Neuronal stem cell (in vitro differentiated cells): ENCODE measurements around the gene DNM1.

ENCODE experiments used
- DNase-seq: peaks from one replicate; pipeline ENCODE4 v3.0.0-alpha.2; 2013; ENCODE audit warnings: low spot score
- H2AFZ ChIP-seq: one replicate; pipeline ENCODE4 v1.6.1; 2013; ENCODE audit warnings: mild to moderate bottlenecking, low read length, inconsistent platforms
- H2AK5ac ChIP-seq: 2 replicates; pipeline ENCODE4 v1.6.1; 2013; ENCODE audit warnings: low read depth, mild to moderate bottlenecking, inconsistent platforms, low read length, moderate library complexity, mixed read lengths
- H2BK120ac ChIP-seq: 2 replicates; pipeline ENCODE4 v1.6.1; 2013; ENCODE audit warnings: low read depth, mild to moderate bottlenecking, inconsistent platforms, low read length, moderate library complexity, mixed read lengths
- H2BK12ac ChIP-seq: one replicate; pipeline ENCODE4 v1.6.1; 2013; ENCODE audit warnings: low read length, inconsistent platforms
- H2BK15ac ChIP-seq: 2 replicates; pipeline ENCODE4 v1.6.1; 2013; ENCODE audit warnings: mild to moderate bottlenecking, low read length, inconsistent platforms, mixed read lengths
- H2BK5ac ChIP-seq: one replicate; pipeline ENCODE4 v1.6.1; 2013; ENCODE audit warnings: inconsistent platforms, mild to moderate bottlenecking, low read length, moderate library complexity
- H3K14ac ChIP-seq: one replicate; pipeline ENCODE4 v1.6.1; 2013; ENCODE audit warnings: low read length, inconsistent platforms
- H3K18ac ChIP-seq: 2 replicates; pipeline ENCODE4 v1.6.1; 2013; ENCODE audit warnings: low read length, inconsistent platforms
- H3K23ac ChIP-seq: 2 replicates; pipeline ENCODE4 v1.6.1; 2013; ENCODE audit warnings: low read depth, mild to moderate bottlenecking, mixed read lengths, low read length, inconsistent platforms; ENCODE audit not compliant: poor library complexity
- H3K27ac ChIP-seq: replicated peaks from 3 replicates; pipeline ENCODE4 v1.5.1; 2013; ENCODE audit warnings: low read length, inconsistent platforms
- H3K27me3 ChIP-seq, 3 experiments: 2 replicates each; pipeline ENCODE4 v1.6.1; 2013; ENCODE audit warnings: low read length in 3 of 3, mild to moderate bottlenecking in 2 of 3, inconsistent platforms in 1 of 3, low read depth in 1 of 3, mixed read lengths in 1 of 3, moderate library complexity in 1 of 3; ENCODE audit not compliant: control insufficient read depth in 3 of 3, insufficient read depth in 3 of 3
- H3K36me3 ChIP-seq, 2 donors: replicated peaks in 1 of 2; 2 replicates each; pipeline ENCODE4 v1.6.1; 2013; ENCODE audit warnings: low read length in 2 of 2; ENCODE audit not compliant: control insufficient read depth in 2 of 2, insufficient read depth in 2 of 2
- H3K4ac ChIP-seq: 2 replicates; pipeline ENCODE4 v1.6.1; 2013; ENCODE audit warnings: inconsistent platforms, mild to moderate bottlenecking, low read length, moderate library complexity
- H3K4me1 ChIP-seq, 2 donors: 1 replicate in 1 of 2; 2 replicates in 1 of 2; pipeline ENCODE4 v1.6.1; 2013; ENCODE audit warnings: low read length in 2 of 2, low read depth in 1 of 2; ENCODE audit not compliant: control insufficient read depth in 2 of 2, insufficient read depth in 1 of 2
- H3K4me2 ChIP-seq: one replicate; pipeline ENCODE4 v1.6.1; 2013; ENCODE audit warnings: mild to moderate bottlenecking, low read length, inconsistent platforms; ENCODE audit not compliant: insufficient read depth, poor library complexity, severe bottlenecking
- H3K4me3 ChIP-seq, 2 donors: 2 replicates each; pipeline ENCODE4 v1.5.1; 2013; ENCODE audit warnings: low read length in 2 of 2, mild to moderate bottlenecking in 2 of 2, inconsistent platforms in 1 of 2, moderate library complexity in 1 of 2
- H3K79me1 ChIP-seq: one replicate; pipeline ENCODE4 v1.6.1; 2013; ENCODE audit warnings: low read depth, mild to moderate bottlenecking, inconsistent platforms, low read length, moderate library complexity
- H3K9ac ChIP-seq: one replicate; pipeline ENCODE4 v1.6.1; 2013; ENCODE audit warnings: mild to moderate bottlenecking, low read depth, low read length, inconsistent platforms; ENCODE audit not compliant: poor library complexity
- H3K9me3 ChIP-seq, 2 donors: replicated peaks in 1 of 2; 2 replicates each; pipeline versions ENCODE3 to v1.6.1; 2013; ENCODE audit warnings: low read length in 2 of 2, mild to moderate bottlenecking in 2 of 2, inconsistent platforms in 1 of 2, low read depth in 1 of 2, mixed read lengths in 1 of 2, moderate library complexity in 1 of 2; ENCODE audit not compliant: control insufficient read depth in 2 of 2, insufficient read depth in 1 of 2
- H4K8ac ChIP-seq: one replicate; pipeline ENCODE4 v1.6.1; 2013; ENCODE audit warnings: low read depth, mild to moderate bottlenecking, inconsistent platforms, low read length, moderate library complexity
- H4K91ac ChIP-seq: one replicate; pipeline ENCODE4 v1.6.1; 2013; ENCODE audit warnings: low read length, low read depth, mild to moderate bottlenecking, inconsistent platforms; ENCODE audit not compliant: poor library complexity
- WGBS, 2 donors: extraction: QIAGEN DNeasy Blood & Tissue Kit; methylation state at CpG; one replicate each; pipeline ENCODE4 v1.1.7; 2013; ENCODE audit warnings: missing lambda C conversion rate in 2 of 2, mixed read lengths in 1 of 2; ENCODE audit not compliant: insufficient read length in 2 of 2, insufficient replicate concordance in 1 of 2; ENCODE audit errors: extremely low coverage in 2 of 2; 5-methylcytosine and 5-hydroxymethylcytosine counted together

DNM1 gene

GRCh38 chr9:128214571-128215490 is 11.7 kb downstream of the DNM1 start:
- WGBS, 2 donors: no CpG with 5 or more reads among the region's 21 CpGs
- peak overlapping the region in 1 of 2 donors; percentile 17 for H3K4me3 ChIP-seq
- no peak overlapping the region for H3K27ac ChIP-seq

GRCh38 chr9:128215491-128216409 is 12.6 kb downstream of the DNM1 start:
- Histone ChIP-seq H3K23ac (no peak overlapping the region), H3K4me3 (no peak overlapping the region), H3K9me3 (no peaks in the 10 kb centered on the region), H3K79me1 (peaks cover 10% of the 10 kb centered on the region), H3K27me3 (no peaks in the 10 kb centered on the region), H2AK5ac (peak overlapping the region; percentile 25), H3K4me1 (peaks cover 14% of the 10 kb centered on the region in 2 donors), H3K18ac (no peak overlapping the region), H3K9ac (no peak overlapping the region), H3K36me3 (peaks cover 13 to 22% of the 10 kb centered on the region in 2 donors), H2BK120ac (no peak overlapping the region), H3K14ac (no peak overlapping the region), H2BK5ac (peak overlapping the region; percentile 66), H3K4me2 (no peak overlapping the region), H2BK12ac (no peak overlapping the region), H4K8ac (no peak overlapping the region), H3K4ac (no peak overlapping the region), H3K27ac (no peak overlapping the region), H2AFZ (peak overlapping the region; percentile 45), H4K91ac (no peak overlapping the region), H2BK15ac (no peak overlapping the region)
- no CpG with 5 or more reads among the region's 10 CpGs for WGBS, 2 donors
- DNase-seq: no peak

More at GRCh38 chr9:128214571-128215490, 11.7 kb downstream of the DNM1 start:
- no peak for DNase-seq
- H3K14ac ChIP-seq: peak overlapping the region; percentile 71
- H3K18ac ChIP-seq: peak overlapping the region; percentile 48
- H4K8ac ChIP-seq: no peak overlapping the region
- no peak overlapping the region for H3K4me2 ChIP-seq
- H3K9ac ChIP-seq: peak overlapping the region; percentile 63
- peak overlapping the region; percentile 66 for H2BK5ac ChIP-seq
- no peaks in the 10 kb centered on the region for H3K9me3 ChIP-seq
- peak overlapping the region; percentile 45 for H2AFZ ChIP-seq
- peak overlapping the region; percentile 65 for H3K23ac ChIP-seq
- peaks cover 14% of the 10 kb centered on the region in 2 donors for H3K4me1 ChIP-seq
- no peak overlapping the region for H2BK15ac ChIP-seq
- H2BK12ac ChIP-seq: no peak overlapping the region
- no peak overlapping the region for H3K4ac ChIP-seq
- H2AK5ac ChIP-seq: peak overlapping the region; percentile 25
- no peaks in the 10 kb centered on the region for H3K27me3 ChIP-seq
- peaks cover 7 to 15% of the 10 kb centered on the region in 2 donors for H3K36me3 ChIP-seq
- H3K79me1 ChIP-seq: peaks cover 10% of the 10 kb centered on the region
- no peak overlapping the region for H4K91ac ChIP-seq
- H2BK120ac ChIP-seq: no peak overlapping the region

GRCh38 chr9:128216781-128217553 is 13.8 kb downstream of the DNM1 start:
- H3K4me1 ChIP-seq: peaks cover 14% of the 10 kb centered on the region in 2 donors
- no peak overlapping the region for H3K4ac ChIP-seq

More at GRCh38 chr9:128216781-128217553, 13.8 kb downstream of the DNM1 start:
- H2BK15ac ChIP-seq: no peak overlapping the region
- no peak overlapping the region for H3K9ac ChIP-seq
- H3K14ac ChIP-seq: no peak overlapping the region
- H4K91ac ChIP-seq: no peak overlapping the region
- peaks cover 10% of the 10 kb centered on the region for H3K79me1 ChIP-seq
- H2BK12ac ChIP-seq: no peak overlapping the region
- no peak overlapping the region for H3K27ac ChIP-seq
- H3K36me3 ChIP-seq: peaks cover 14 to 27% of the 10 kb centered on the region in 2 donors
- H2AFZ ChIP-seq: no peak overlapping the region
- no peak overlapping the region for H4K8ac ChIP-seq
- H3K9me3 ChIP-seq: no peaks in the 10 kb centered on the region
- H3K4me2 ChIP-seq: no peak overlapping the region
- H3K4me3 ChIP-seq: no peak overlapping the region
- DNase-seq: no peak
- peak overlapping the region; percentile 13 for H2BK5ac ChIP-seq
- peak overlapping the region; percentile 80 for H3K23ac ChIP-seq
- no CpG with 5 or more reads among the region's 16 CpGs for WGBS, 2 donors
- no peak overlapping the region for H3K18ac ChIP-seq
- no peak overlapping the region for H2BK120ac ChIP-seq
- no peak overlapping the region for H2AK5ac ChIP-seq
- H3K27me3 ChIP-seq: no peaks in the 10 kb centered on the region
